ENCODE results near the gene ARF6.

GRCh38 chr14:49942090-49942489 lies 49.2 kb downstream of the ARF6 start:
- TF ChIP-seq CTCF (IDR thresholded peaks at IDR 0.05), result no peak
- no peak for TF ChIP-seq POLR2AphosphoS5 (IDR thresholded peaks at IDR 0.05)
- no peak for TF ChIP-seq POLR2A (IDR thresholded peaks at IDR 0.05; ENCODE audit: low read depth)
- no peak for TF ChIP-seq EP300 (IDR thresholded peaks at IDR 0.05)
